Measurements from ENCODE around the gene TGM6. TPM values are rescaled to one million over a fixed set of nuclear protein-coding genes. Genes with fewer than 3 reads are reported as not detected.

TGM6 gene
- total and polyA plus RNA-seq, 10 donors: not detected

GRCh38 chr20:2396241-2396814 lies 15.6 kb downstream of the TGM6 start:
- no peak overlapping the region for H3K4me3 ChIP-seq
- WGBS, 5 donors: 83 to 96% (median 88%) methylated on average over 13 to 14 of the region's 14 CpGs
- H3K36me3 ChIP-seq: no peaks in the 10 kb centered on the region
- peaks cover 0 to 13% (median 4%) of the 10 kb centered on the region in 8 donors for H3K9me3 ChIP-seq
- DNase-seq: no peak
- no peak for TF ChIP-seq POLR2AphosphoS5 (IDR thresholded peaks at IDR 0.05)
- TF ChIP-seq CTCF (IDR thresholded peaks at IDR 0.05 in 8 of 11, conservative IDR thresholded peaks at IDR 0.05 in 3 of 11): no peak
- no peak for TF ChIP-seq POLR2A (IDR thresholded peaks at IDR 0.05)
- intact Hi-C loops (cut with DNase I; ENCODE audit: low total_unique reads): no loop called here
- peaks cover 0 to 9% (median 0%) of the 10 kb centered on the region in 7 donors for H3K27me3 ChIP-seq (replicated peaks in 1 of 7)
- H3K27ac ChIP-seq: no peak overlapping the region
- no peaks in the 10 kb centered on the region for H3K4me1 ChIP-seq

- Histone ChIP-seq H3K4me1 (no peaks in the 10 kb centered on the region), H3K36me3 (no peaks in the 10 kb centered on the region), H3K27ac (no peak overlapping the region), H3K27me3 (replicated peaks in 1 of 7) (peaks cover 0 to 9% (median 0%) of the 10 kb centered on the region in 7 donors), H3K4me3 (no peak overlapping the region), H3K9me3 (peaks cover 0 to 13% (median 4%) of the 10 kb centered on the region in 8 donors)
- no peak for TF ChIP-seq POLR2AphosphoS5 (IDR thresholded peaks at IDR 0.05)
- TF ChIP-seq POLR2A (IDR thresholded peaks at IDR 0.05): no peak
- TF ChIP-seq CTCF (IDR thresholded peaks at IDR 0.05 in 8 of 11, conservative IDR thresholded peaks at IDR 0.05 in 3 of 11): no peak
- intact Hi-C loops (cut with DNase I; ENCODE audit: low total_unique reads): no loop called here
- WGBS, 5 donors: 90 to 95% (median 93%) methylated on average over 8 of the region's 8 CpGs
- DNase-seq: no peak
Observed at GRCh38 chr20:2397091-2397490, 16.4 kb downstream of the TGM6 start.

GRCh38 chr20:2397595-2398145 lies 17.0 kb downstream of the TGM6 start:
- 82 to 94% (median 90%) methylated on average over 12 of the region's 12 CpGs for WGBS, 5 donors
- H3K27me3 ChIP-seq (replicated peaks in 1 of 7): peaks cover 0 to 9% (median 0%) of the 10 kb centered on the region in 7 donors
- H3K36me3 ChIP-seq: no peaks in the 10 kb centered on the region
- DNase-seq: no peak
- peaks cover 0 to 13% (median 4%) of the 10 kb centered on the region in 8 donors for H3K9me3 ChIP-seq
- intact Hi-C loops (cut with DNase I; ENCODE audit: low total_unique reads): no loop called here
- H3K27ac ChIP-seq: no peak overlapping the region
- TF ChIP-seq POLR2AphosphoS5 (IDR thresholded peaks at IDR 0.05) (no peak), POLR2A (IDR thresholded peaks at IDR 0.05) (no peak), CTCF (IDR thresholded peaks at IDR 0.05 in 8 of 11, conservative IDR thresholded peaks at IDR 0.05 in 3 of 11) (no peak)
- H3K4me1 ChIP-seq: no peaks in the 10 kb centered on the region
- H3K4me3 ChIP-seq: no peak overlapping the region

- 57 to 100% (median 83%) methylated on average over 1 of the region's 1 CpG for WGBS, 5 donors
- intact Hi-C loops (cut with DNase I; ENCODE audit: low total_unique reads): no loop called here
- Histone ChIP-seq H3K27ac (no peak overlapping the region), H3K9me3 (peaks cover 0 to 13% (median 4%) of the 10 kb centered on the region in 8 donors), H3K4me3 (no peak overlapping the region), H3K4me1 (no peaks in the 10 kb centered on the region), H3K36me3 (no peaks in the 10 kb centered on the region), H3K27me3 (replicated peaks in 1 of 7) (peaks cover 0 to 9% (median 0%) of the 10 kb centered on the region in 7 donors)
- TF ChIP-seq POLR2AphosphoS5 (IDR thresholded peaks at IDR 0.05) (no peak), CTCF (IDR thresholded peaks at IDR 0.05 in 8 of 11, conservative IDR thresholded peaks at IDR 0.05 in 3 of 11) (no peak), POLR2A (IDR thresholded peaks at IDR 0.05) (no peak)
- no peak for DNase-seq
Observed at GRCh38 chr20:2398449-2398848, 17.7 kb downstream of the TGM6 start.

Data from spleen (tissue), 11 donors.